Activated naive CD4-positive, alpha-beta T cell (primary cell): ENCODE data around the gene SSX2B.
"Not testable (repeated sequence)": the region's sequence is repeated elsewhere in the genome, so short reads cannot be mapped to it uniquely, and the experiment has no call there.

Experiments
- DNase-seq, 4 experiments: peaks; one replicate each; lab custom pipeline; 2025; lab: John Stamatoyannopoulos, UW

Gene SSX2B

GRCh38 chrX:52750952-52751351 lies at the start of gene SSX2B:
TSS of gene SSX2B (plus strand) at chrX:52751252. CDS start at chrX:52752681, 1,429 bp downstream.
- not testable (repeated sequence) for DNase-seq

- DNase-seq, result not testable (repeated sequence)
These were observed 44.0 kb upstream of the SSX2B start, which contains the start of gene SSX2 for GRCh38 chrX:52707078-52707477. TSS of gene SSX2 (minus strand) at chrX:52707178. CDS start at chrX:52705749, 1,429 bp downstream.

GRCh38 chrX:52765983-52766382 lies 14.9 kb downstream of the SSX2B start:
- not testable (repeated sequence) for DNase-seq

- not testable (repeated sequence) for DNase-seq
These were observed 22.5 kb downstream of the SSX2B start for GRCh38 chrX:52773504-52773903.

- not testable (repeated sequence) for DNase-seq
These were observed 46.3 kb downstream of the SSX2B start, which contains the start of gene SPANXN5 for GRCh38 chrX:52797327-52797726. TSS of gene SPANXN5 (minus strand) at chrX:52797427. CDS start at chrX:52797348, 79 bp downstream.

- not testable (repeated sequence) for DNase-seq
These were observed 53.8 kb downstream of the SSX2B start for GRCh38 chrX:52804876-52805275.
